Upper lobe of left lung (tissue), 4 donors: ENCODE results near the gene IQSEC1.

Experiments
- CTCF ChIP-seq, 6 experiments: fragments of 450-650 bp in 4 of 6; fragments of 200-600 bp in 2 of 6; sonication (generic) in 2 of 6; IDR thresholded peaks; one replicate each; pipeline ENCODE4 v1.5.1; 2016 to 2019; ENCODE audit warnings: antibody characterized with exemption in 6 of 6
- EP300 ChIP-seq, 4 donors: sonication (generic); formaldehyde crosslinking; IDR thresholded peaks; one replicate each; pipeline ENCODE4 v1.5.1; 2017; ENCODE audit warnings: antibody characterized with exemption in 4 of 4, control low read depth in 2 of 4
- POLR2A ChIP-seq, 4 donors: fragments of 450-650 bp; IDR thresholded peaks; one replicate each; pipeline ENCODE4 v1.5.1; 2016 to 2017; ENCODE audit warnings: antibody characterized with exemption in 4 of 4, mild to moderate bottlenecking in 2 of 4
- POLR2AphosphoS5 ChIP-seq, 2 donors: sonication (generic); formaldehyde crosslinking; IDR thresholded peaks; one replicate each; pipeline ENCODE4 v1.5.1; 2017; ENCODE audit warnings: antibody characterized with exemption in 2 of 2

- TF ChIP-seq POLR2A (IDR thresholded peaks at IDR 0.05) (no peak), CTCF (IDR thresholded peaks at IDR 0.05) (peak; percentile 77 to 90 (median 86)), POLR2AphosphoS5 (IDR thresholded peaks at IDR 0.05) (no peak), EP300 (IDR thresholded peaks at IDR 0.05) (no peak)
These were observed 181.0 kb downstream of the IQSEC1 start for GRCh38 chr3:12891985-12892839.
